Body of pancreas (tissue), 4 donors: ENCODE data around the gene CNTNAP2. TPM values are rescaled to one million over a fixed set of nuclear protein-coding genes. Genes with fewer than 3 reads are reported as not detected.

ENCODE experiments used
- ATAC-seq: fragments of 150-250 bp; one replicate; pipeline ENCODE4 v1.9.1; 2016
- DNase-seq, 4 donors: peaks; one replicate each; pipeline ENCODE4 v3.0.0-alpha.2; 2019
- H3K27ac ChIP-seq, 4 donors: fragments of 200-600 bp; sonication (generic); 1 replicate in 3 of 4; 2 replicates in 1 of 4; pipeline versions ENCODE4 v1.5.1 to v1.6.1; 2016 to 2019; ENCODE audit warnings: mild to moderate bottlenecking in 1 of 4, mixed read lengths in 1 of 4, moderate library complexity in 1 of 4
- H3K27me3 ChIP-seq, 2 donors: fragments of 200-600 bp; sonication (generic); one replicate each; pipeline ENCODE4 v1.6.0; 2016; ENCODE audit warnings: mild to moderate bottlenecking in 1 of 2
- H3K36me3 ChIP-seq, 2 donors: fragments of 200-600 bp; sonication (generic); replicated peaks in 1 of 2; 2 replicates each; pipeline ENCODE4 v1.5.1; 2016; ENCODE audit warnings: low read depth in 2 of 2; ENCODE audit not compliant: insufficient read depth in 1 of 2
- H3K4me1 ChIP-seq: fragments of 200-600 bp; sonication (generic); one replicate; pipeline ENCODE4 v1.6.0; 2016
- H3K4me3 ChIP-seq, 2 donors: fragments of 200-600 bp; sonication (generic); 1 replicate in 1 of 2; 2 replicates in 1 of 2; pipeline ENCODE4 v1.5.1; 2016 to 2019
- H3K9me3 ChIP-seq, 3 donors: fragments of 200-600 bp; sonication (generic); 1 replicate in 2 of 3; 2 replicates in 1 of 3; pipeline ENCODE4 v1.5.1; 2016
- POLR2A ChIP-seq, 3 donors: fragments of 450-650 bp; IDR thresholded peaks; one replicate each; pipeline ENCODE4 v1.6.1; 2016; ENCODE audit warnings: antibody characterized with exemption in 3 of 3, mild to moderate bottlenecking in 2 of 3
- WGBS, 2 donors: methylation state at CpG; one replicate each; pipeline ENCODE4 v1.1.5; 2017; 5-methylcytosine and 5-hydroxymethylcytosine counted together
- intact Hi-C: fragments of 100-400 bp; cut with DNase I; formaldehyde crosslinking; loops from one replicate; pipeline ENCODE4 v1.15.1; 2023
- total RNA-seq, 2 donors: library from RNA; depleted of rRNA; stranded (reverse); fragments of >200 nt; gene quantifications; one replicate each; pipeline ENCODE4 v1.1.0, GENCODE V29; 2016
- TF ChIP-seq, protein P1 (sequence below), 7 experiments: fragments of 450-650 bp in 4 of 7; fragments of 200-600 bp in 3 of 7; sonication (generic) in 3 of 7; IDR thresholded peaks; one replicate each; pipeline ENCODE4 v1.5.1; 2016 to 2019; ENCODE audit warnings: antibody characterized with exemption in 7 of 7

Gene CNTNAP2
- total RNA-seq, 2 donors from 2014 or later: 1.0 TPM; not detected in 1

DNA sequence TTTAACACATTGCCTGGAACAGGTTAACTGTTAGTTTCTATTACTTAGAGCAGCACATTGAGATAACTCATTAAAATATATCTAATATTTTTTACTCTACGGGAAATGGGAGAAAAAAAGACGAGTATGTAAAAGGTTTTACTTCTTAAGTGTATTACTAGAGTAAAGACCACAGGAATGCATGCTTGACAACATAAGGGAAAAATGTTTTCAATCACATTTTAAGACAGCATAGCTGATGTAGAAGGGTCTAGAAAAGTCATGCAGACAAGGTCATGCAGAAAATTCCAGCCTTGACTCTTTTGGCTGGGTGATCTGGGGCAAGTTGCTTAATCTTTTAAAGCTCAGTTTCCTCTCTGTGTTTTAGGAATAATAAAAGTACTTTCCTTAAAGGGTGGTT lies 806.2 kb downstream of the CNTNAP2 start:
- Histone ChIP-seq H3K36me3 (no peaks in the 10 kb centered on the region), H3K4me3 (no peak overlapping the region), H3K27me3 (no peaks in the 10 kb centered on the region), H3K4me1 (no peaks in the 10 kb centered on the region), H3K27ac (no peak overlapping the region), H3K9me3 (no peaks in the 10 kb centered on the region)
- intact Hi-C loops: no loop called here
- DNase-seq (no peak), ATAC-seq (no peak)
- TF ChIP-seq, protein P1, sequence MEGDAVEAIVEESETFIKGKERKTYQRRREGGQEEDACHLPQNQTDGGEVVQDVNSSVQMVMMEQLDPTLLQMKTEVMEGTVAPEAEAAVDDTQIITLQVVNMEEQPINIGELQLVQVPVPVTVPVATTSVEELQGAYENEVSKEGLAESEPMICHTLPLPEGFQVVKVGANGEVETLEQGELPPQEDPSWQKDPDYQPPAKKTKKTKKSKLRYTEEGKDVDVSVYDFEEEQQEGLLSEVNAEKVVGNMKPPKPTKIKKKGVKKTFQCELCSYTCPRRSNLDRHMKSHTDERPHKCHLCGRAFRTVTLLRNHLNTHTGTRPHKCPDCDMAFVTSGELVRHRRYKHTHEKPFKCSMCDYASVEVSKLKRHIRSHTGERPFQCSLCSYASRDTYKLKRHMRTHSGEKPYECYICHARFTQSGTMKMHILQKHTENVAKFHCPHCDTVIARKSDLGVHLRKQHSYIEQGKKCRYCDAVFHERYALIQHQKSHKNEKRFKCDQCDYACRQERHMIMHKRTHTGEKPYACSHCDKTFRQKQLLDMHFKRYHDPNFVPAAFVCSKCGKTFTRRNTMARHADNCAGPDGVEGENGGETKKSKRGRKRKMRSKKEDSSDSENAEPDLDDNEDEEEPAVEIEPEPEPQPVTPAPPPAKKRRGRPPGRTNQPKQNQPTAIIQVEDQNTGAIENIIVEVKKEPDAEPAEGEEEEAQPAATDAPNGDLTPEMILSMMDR (IDR thresholded peaks at IDR 0.05): no peak
- TF ChIP-seq POLR2A (IDR thresholded peaks at IDR 0.05): no peak
- 74 to 82% methylated on average over 2 of the region's 2 CpGs for WGBS, 2 donors

GRCh38 chr7:146926841-146927240 lies 810.2 kb downstream of the CNTNAP2 start:
- WGBS, 2 donors: 23 to 32% methylated on average over 2 of the region's 2 CpGs
- H3K4me1 ChIP-seq: no peaks in the 10 kb centered on the region
- no peak for TF ChIP-seq POLR2A (IDR thresholded peaks at IDR 0.05)
- TF ChIP-seq, protein P1 (IDR thresholded peaks at IDR 0.05): no peak
- H3K4me3 ChIP-seq: no peak overlapping the region
- H3K9me3 ChIP-seq: no peaks in the 10 kb centered on the region
- no peak overlapping the region for H3K27ac ChIP-seq
- intact Hi-C loops: no loop called here
- no peaks in the 10 kb centered on the region for H3K36me3 ChIP-seq
- DNase-seq (no peak), ATAC-seq (no peak)
- no peaks in the 10 kb centered on the region for H3K27me3 ChIP-seq

GRCh38 chr7:146937836-146938235 lies 821.2 kb downstream of the CNTNAP2 start:
- intact Hi-C loops: no loop called here
- Histone ChIP-seq H3K36me3 (no peaks in the 10 kb centered on the region), H3K27me3 (no peaks in the 10 kb centered on the region), H3K4me3 (no peak overlapping the region), H3K27ac (no peak overlapping the region), H3K4me1 (no peaks in the 10 kb centered on the region), H3K9me3 (no peaks in the 10 kb centered on the region)
- WGBS, 2 donors: 5 to 19% methylated on average over 1 of the region's 1 CpG
- DNase-seq (no peak), ATAC-seq (no peak)
- TF ChIP-seq, protein P1 (IDR thresholded peaks at IDR 0.05): no peak
- no peak for TF ChIP-seq POLR2A (IDR thresholded peaks at IDR 0.05)

- 67 to 80% methylated on average over 2 of the region's 2 CpGs for WGBS, 2 donors
- H3K4me1 ChIP-seq: no peaks in the 10 kb centered on the region
- DNase-seq (no peak), ATAC-seq (no peak)
- H3K27me3 ChIP-seq: no peaks in the 10 kb centered on the region
- intact Hi-C loops: no loop called here
- H3K27ac ChIP-seq: no peak overlapping the region
- no peak for TF ChIP-seq POLR2A (IDR thresholded peaks at IDR 0.05)
- TF ChIP-seq, protein P1 (IDR thresholded peaks at IDR 0.05): no peak
- no peaks in the 10 kb centered on the region for H3K9me3 ChIP-seq
- H3K4me3 ChIP-seq: no peak overlapping the region
- no peaks in the 10 kb centered on the region for H3K36me3 ChIP-seq
These were observed 826.9 kb downstream of the CNTNAP2 start for GRCh38 chr7:146943483-146943882.

DNA sequence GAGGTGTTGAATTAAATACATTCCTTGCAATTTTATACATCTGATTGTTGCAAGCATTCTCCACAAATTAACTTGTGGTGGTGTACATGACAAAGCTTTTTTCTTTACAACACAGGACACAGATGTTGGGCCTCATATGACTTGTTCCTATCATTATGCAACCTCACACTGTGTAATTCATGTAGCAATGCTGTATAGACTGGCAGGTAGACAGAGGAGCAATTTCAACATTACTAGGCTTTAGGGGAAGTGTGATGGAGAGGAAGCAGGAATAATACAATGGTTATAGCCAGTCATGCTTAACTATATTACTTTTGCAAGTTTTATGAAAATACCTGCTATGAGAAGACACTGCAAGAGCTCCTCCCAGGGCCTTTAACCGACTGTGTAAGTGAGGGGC lies 832.1 kb downstream of the CNTNAP2 start:
- Histone ChIP-seq H3K27ac (no peak overlapping the region), H3K9me3 (no peaks in the 10 kb centered on the region), H3K4me3 (no peak overlapping the region), H3K27me3 (no peaks in the 10 kb centered on the region), H3K4me1 (no peaks in the 10 kb centered on the region), H3K36me3 (no peaks in the 10 kb centered on the region)
- intact Hi-C loops: no loop called here
- 56 to 76% methylated on average over 1 of the region's 1 CpG for WGBS, 2 donors
- DNase-seq (no peak), ATAC-seq (no peak)
- TF ChIP-seq POLR2A (IDR thresholded peaks at IDR 0.05): no peak
- TF ChIP-seq, protein P1 (IDR thresholded peaks at IDR 0.05): no peak
